Ovary (tissue), 3 donors: Measurements from ENCODE around the gene RRAGA.

Source experiments
- POLR2A ChIP-seq: fragments of 450-650 bp; IDR thresholded peaks from one replicate; pipeline ENCODE4 v1.6.1; 2017; ENCODE audit warnings: antibody characterized with exemption, mild to moderate bottlenecking, moderate library complexity
- TF ChIP-seq, protein P1 (sequence below), 3 donors: fragments of 450-650 bp in 2 of 3; fragments of 200-600 bp in 1 of 3; IDR thresholded peaks; one replicate each; pipeline versions ENCODE4 v1.5.1 to v1.8.0; 2016 to 2022; ENCODE audit warnings: antibody characterized with exemption in 3 of 3, mild to moderate bottlenecking in 1 of 3
- donor health status: DM: no; HTN: no; CAD: no.

DNA sequence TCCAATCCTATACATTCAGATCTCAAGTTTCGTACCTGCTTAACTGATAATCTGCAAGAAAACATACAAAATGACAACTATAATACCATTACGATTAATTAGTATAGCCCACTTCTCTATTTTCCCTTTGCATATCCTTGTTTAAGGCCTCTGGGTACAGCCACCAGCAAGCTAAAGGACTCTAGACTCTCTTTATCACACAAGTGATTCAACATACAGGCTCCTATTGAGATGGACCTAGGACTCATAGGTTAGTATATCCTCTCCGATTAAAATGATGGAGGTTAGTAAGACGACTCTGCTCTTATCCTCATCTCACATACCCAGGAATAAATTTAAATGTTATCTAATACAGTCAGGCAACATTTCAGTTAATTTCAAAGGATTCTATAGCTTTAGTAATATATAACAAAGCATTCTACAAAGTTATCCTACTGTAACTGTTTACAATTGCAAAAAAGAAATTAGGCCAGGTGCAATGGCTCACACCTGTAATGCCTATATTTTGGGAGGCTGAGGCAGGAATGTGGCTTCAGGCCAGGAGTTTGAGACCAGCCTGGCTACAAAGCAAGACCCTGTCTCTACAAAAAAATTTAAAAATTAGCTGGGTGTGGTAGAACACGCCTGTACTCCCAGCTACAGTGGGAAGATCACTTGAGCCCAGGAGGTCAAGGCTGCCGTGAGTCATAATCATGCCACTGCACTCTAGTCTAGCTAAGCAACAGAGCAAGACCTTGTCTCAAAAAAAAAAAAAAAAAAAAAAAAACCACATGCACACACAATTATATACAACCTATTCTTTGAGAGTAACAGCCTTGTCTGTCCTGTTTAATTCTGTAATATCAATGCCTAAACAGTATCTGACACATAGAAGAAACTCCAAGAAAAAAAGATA is 38.1 kb downstream of the RRAGA start:
- TF ChIP-seq, protein P1, sequence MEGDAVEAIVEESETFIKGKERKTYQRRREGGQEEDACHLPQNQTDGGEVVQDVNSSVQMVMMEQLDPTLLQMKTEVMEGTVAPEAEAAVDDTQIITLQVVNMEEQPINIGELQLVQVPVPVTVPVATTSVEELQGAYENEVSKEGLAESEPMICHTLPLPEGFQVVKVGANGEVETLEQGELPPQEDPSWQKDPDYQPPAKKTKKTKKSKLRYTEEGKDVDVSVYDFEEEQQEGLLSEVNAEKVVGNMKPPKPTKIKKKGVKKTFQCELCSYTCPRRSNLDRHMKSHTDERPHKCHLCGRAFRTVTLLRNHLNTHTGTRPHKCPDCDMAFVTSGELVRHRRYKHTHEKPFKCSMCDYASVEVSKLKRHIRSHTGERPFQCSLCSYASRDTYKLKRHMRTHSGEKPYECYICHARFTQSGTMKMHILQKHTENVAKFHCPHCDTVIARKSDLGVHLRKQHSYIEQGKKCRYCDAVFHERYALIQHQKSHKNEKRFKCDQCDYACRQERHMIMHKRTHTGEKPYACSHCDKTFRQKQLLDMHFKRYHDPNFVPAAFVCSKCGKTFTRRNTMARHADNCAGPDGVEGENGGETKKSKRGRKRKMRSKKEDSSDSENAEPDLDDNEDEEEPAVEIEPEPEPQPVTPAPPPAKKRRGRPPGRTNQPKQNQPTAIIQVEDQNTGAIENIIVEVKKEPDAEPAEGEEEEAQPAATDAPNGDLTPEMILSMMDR (IDR thresholded peaks at IDR 0.05) = no peak
- TF ChIP-seq POLR2A = no peak
